GM12878 (cell line): ENCODE results near the gene CCDC201.
"Not testable (repeated sequence)": the region's sequence is repeated elsewhere in the genome, so short reads cannot be mapped to it uniquely, and the experiment has no call there.

ENCODE experiments used
- CBFB ChIP-seq: IDR thresholded peaks from 2 replicates; pipeline ENCODE4 v1.6.1; 2016; ENCODE audit warnings: antibody characterized with exemption, low read depth
- CTCF ChIP-seq, 3 experiments: IDR thresholded peaks in 2 of 3; conservative IDR thresholded peaks in 1 of 3; 2 replicates each; pipeline ENCODE4 v1.5.1; 2011; ENCODE audit warnings: low read depth in 3 of 3, low read length in 3 of 3, mild to moderate bottlenecking in 3 of 3, control low read depth in 2 of 3, moderate library complexity in 2 of 3, inconsistent platforms in 1 of 3, mixed read lengths in 1 of 3; ENCODE audit not compliant: control insufficient read depth in 2 of 3, insufficient read depth in 1 of 3; ENCODE audit errors: extremely low read depth in 1 of 3
- E2F4 ChIP-seq: IDR thresholded peaks from 2 replicates; pipeline ENCODE4 v1.6.1; 2012; ENCODE audit warnings: low read depth, low read length, improper control_type of control experiment
- IRF4 ChIP-seq: IDR thresholded peaks from 2 replicates; pipeline ENCODE4 v1.6.1; 2011; ENCODE audit warnings: low read depth, low read length
- MAX ChIP-seq: IDR thresholded peaks from 2 replicates; pipeline ENCODE4 v1.6.1; 2012; ENCODE audit warnings: low read depth, low read length, improper control_type of control experiment
- NFIC ChIP-seq: IDR thresholded peaks from 2 replicates; pipeline ENCODE4 v1.6.1; 2012; ENCODE audit warnings: low read depth, mild to moderate bottlenecking, inconsistent platforms, low read length, moderate library complexity
- RAD21 ChIP-seq: IDR thresholded peaks from 2 replicates; pipeline ENCODE4 v1.6.1; 2011; ENCODE audit warnings: mild to moderate bottlenecking, low read depth, low read length, moderate library complexity; ENCODE audit not compliant: insufficient read depth
- ZNF217 ChIP-seq: fragments of 450-650 bp; IDR thresholded peaks from 2 replicates; pipeline ENCODE4 v1.6.1; 2017; ENCODE audit warnings: antibody characterized with exemption, mild to moderate bottlenecking

GRCh38 chr7:45817913-45818312 is 55.0 kb downstream of the CCDC201 start:
- not testable (repeated sequence) for TF ChIP-seq CBFB; ZNF217; IRF4; MAX; NFIC; E2F4; RAD21; CTCF (IDR thresholded peaks at IDR 0.05 in 2 of 3, conservative IDR thresholded peaks at IDR 0.05 in 1 of 3; ENCODE audit: control insufficient read depth in 2 of 3, extremely low read depth in 1 of 3, insufficient read depth in 1 of 3, low read depth in 3 of 3, low read length in 3 of 3)
